Esophagus muscularis mucosa (tissue), 4 donors: ENCODE results near the gene ME3. TPM values are rescaled to one million over a fixed set of nuclear protein-coding genes. Genes with fewer than 3 reads are reported as not detected.

Source experiments
- DNase-seq: peaks from one replicate; pipeline ENCODE4 v3.0.0-alpha.2; 2017; ENCODE audit errors: extremely low spot score
- H3K27ac ChIP-seq, 4 donors: fragments of 200-600 bp; sonication (generic); replicated peaks in 1 of 4; 1 replicate in 3 of 4; 2 replicates in 1 of 4; pipeline ENCODE4 v1.5.1; 2016 to 2019; ENCODE audit warnings: mild to moderate bottlenecking in 1 of 4
- H3K27me3 ChIP-seq, 4 donors: fragments of 200-600 bp; sonication (generic); one replicate each; pipeline versions ENCODE4 v1.5.1 to v1.6.0; 2016 to 2019
- H3K36me3 ChIP-seq, 4 donors: fragments of 200-600 bp; sonication (generic); one replicate each; pipeline ENCODE4 v1.5.1; 2016 to 2019
- H3K4me1 ChIP-seq, 4 donors: fragments of 200-600 bp; sonication (generic); one replicate each; pipeline ENCODE4 v1.5.1; 2016 to 2019
- H3K4me3 ChIP-seq, 4 donors: fragments of 200-600 bp; sonication (generic); 1 replicate in 2 of 4; 2 replicates in 2 of 4; pipeline ENCODE4 v1.5.1; 2016 to 2019; ENCODE audit warnings: mild to moderate bottlenecking in 4 of 4, moderate library complexity in 1 of 4
- H3K9me3 ChIP-seq, 4 donors: fragments of 200-600 bp; sonication (generic); 1 replicate in 3 of 4; 2 replicates in 1 of 4; pipeline ENCODE4 v1.5.1; 2016 to 2019
- EP300 ChIP-seq: sonication (generic); formaldehyde crosslinking; IDR thresholded peaks from one replicate; pipeline ENCODE4 v1.6.1; 2017; ENCODE audit warnings: antibody characterized with exemption
- POLR2A ChIP-seq: fragments of 450-650 bp; IDR thresholded peaks from one replicate; pipeline ENCODE4 v1.6.1; 2017; ENCODE audit warnings: antibody characterized with exemption, moderate library complexity, mild to moderate bottlenecking, low read depth
- POLR2AphosphoS5 ChIP-seq, 2 donors: sonication (generic); formaldehyde crosslinking; IDR thresholded peaks; one replicate each; pipeline ENCODE4 v1.6.1; 2017; ENCODE audit warnings: antibody characterized with exemption in 2 of 2
- WGBS: methylation state at CpG from one replicate; pipeline ENCODE4 v1.1.5; 2018; 5-methylcytosine and 5-hydroxymethylcytosine counted together
- intact Hi-C: fragments of 100-400 bp; cut with DNase I; formaldehyde crosslinking; loops from one replicate; pipeline ENCODE4 v1.15.1; 2023
- total RNA-seq, 4 donors: library from RNA; depleted of rRNA; stranded (reverse); fragments of >200 nt; gene quantifications; one replicate each; pipeline versions ENCODE4 v1.1.0 to v1.2.1, GENCODE V29; 2016
- TF ChIP-seq, protein P1 (sequence below), 3 experiments: fragments of 200-600 bp in 2 of 3; fragments of 450-650 bp in 1 of 3; sonication (generic) in 2 of 3; IDR thresholded peaks; one replicate each; pipeline ENCODE4 v1.5.1; 2017 to 2019; ENCODE audit warnings: antibody characterized with exemption in 3 of 3, mild to moderate bottlenecking in 2 of 3, moderate library complexity in 1 of 3

Gene ME3
- total RNA-seq, 4 donors from 2014 or later: 20.4 to 50.1 (median 26.2) TPM

DNA sequence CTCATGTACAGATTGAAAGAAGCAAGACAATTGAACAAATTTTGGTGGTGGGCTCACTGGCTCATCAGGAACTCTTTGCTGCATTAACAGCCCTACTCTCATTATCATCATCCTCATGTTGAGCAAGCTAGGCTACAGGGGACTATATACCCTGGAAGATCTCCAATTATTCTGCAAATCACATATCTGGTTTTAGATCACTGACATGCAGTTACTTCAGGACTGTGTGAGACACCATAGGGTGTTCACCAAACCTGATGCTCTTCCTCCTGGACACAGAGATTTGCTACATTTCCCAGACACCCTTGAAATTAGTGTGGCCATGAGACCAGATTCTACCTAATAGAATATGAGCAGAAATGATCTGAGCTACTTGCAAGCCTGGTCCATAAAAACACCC lies 23.0 kb upstream of the ME3 start:
- Histone ChIP-seq H3K27ac (peak overlapping the region; percentile 37 to 77 (median 68)), H3K4me1 (peaks cover 15 to 53% (median 43%) of the 10 kb centered on the region in 4 donors), H3K4me3 (no peak overlapping the region), H3K27me3 (no peaks in the 10 kb centered on the region), H3K36me3 (no peaks in the 10 kb centered on the region), H3K9me3 (no peaks in the 10 kb centered on the region)
- intact Hi-C loops: loop anchor here (5.0 kb wide), 1 partner anchor 47 kb away; no protein-coding TSS in a partner anchor
- DNase-seq: no peak
- TF ChIP-seq POLR2AphosphoS5 (IDR thresholded peaks at IDR 0.05) (no peak), EP300 (no peak), POLR2A (no peak)
- TF ChIP-seq, protein P1, sequence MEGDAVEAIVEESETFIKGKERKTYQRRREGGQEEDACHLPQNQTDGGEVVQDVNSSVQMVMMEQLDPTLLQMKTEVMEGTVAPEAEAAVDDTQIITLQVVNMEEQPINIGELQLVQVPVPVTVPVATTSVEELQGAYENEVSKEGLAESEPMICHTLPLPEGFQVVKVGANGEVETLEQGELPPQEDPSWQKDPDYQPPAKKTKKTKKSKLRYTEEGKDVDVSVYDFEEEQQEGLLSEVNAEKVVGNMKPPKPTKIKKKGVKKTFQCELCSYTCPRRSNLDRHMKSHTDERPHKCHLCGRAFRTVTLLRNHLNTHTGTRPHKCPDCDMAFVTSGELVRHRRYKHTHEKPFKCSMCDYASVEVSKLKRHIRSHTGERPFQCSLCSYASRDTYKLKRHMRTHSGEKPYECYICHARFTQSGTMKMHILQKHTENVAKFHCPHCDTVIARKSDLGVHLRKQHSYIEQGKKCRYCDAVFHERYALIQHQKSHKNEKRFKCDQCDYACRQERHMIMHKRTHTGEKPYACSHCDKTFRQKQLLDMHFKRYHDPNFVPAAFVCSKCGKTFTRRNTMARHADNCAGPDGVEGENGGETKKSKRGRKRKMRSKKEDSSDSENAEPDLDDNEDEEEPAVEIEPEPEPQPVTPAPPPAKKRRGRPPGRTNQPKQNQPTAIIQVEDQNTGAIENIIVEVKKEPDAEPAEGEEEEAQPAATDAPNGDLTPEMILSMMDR (IDR thresholded peaks at IDR 0.05): no peak

GRCh38 chr11:86693518-86693917 lies 21.1 kb upstream of the ME3 start:
- intact Hi-C loops: no loop called here
- no peak for TF ChIP-seq EP300
- TF ChIP-seq, protein P1 (IDR thresholded peaks at IDR 0.05): no peak
- Histone ChIP-seq H3K4me1 (peaks cover 15 to 57% (median 44%) of the 10 kb centered on the region in 4 donors), H3K9me3 (no peaks in the 10 kb centered on the region), H3K27me3 (no peaks in the 10 kb centered on the region), H3K27ac (peak overlapping the region in 3 of 4 donors; percentile 5 to 77 (median 23)), H3K36me3 (no peaks in the 10 kb centered on the region), H3K4me3 (no peak overlapping the region)
- no peak for DNase-seq
- 56% methylated on average over 1 of the region's 1 CpG for WGBS

DNA sequence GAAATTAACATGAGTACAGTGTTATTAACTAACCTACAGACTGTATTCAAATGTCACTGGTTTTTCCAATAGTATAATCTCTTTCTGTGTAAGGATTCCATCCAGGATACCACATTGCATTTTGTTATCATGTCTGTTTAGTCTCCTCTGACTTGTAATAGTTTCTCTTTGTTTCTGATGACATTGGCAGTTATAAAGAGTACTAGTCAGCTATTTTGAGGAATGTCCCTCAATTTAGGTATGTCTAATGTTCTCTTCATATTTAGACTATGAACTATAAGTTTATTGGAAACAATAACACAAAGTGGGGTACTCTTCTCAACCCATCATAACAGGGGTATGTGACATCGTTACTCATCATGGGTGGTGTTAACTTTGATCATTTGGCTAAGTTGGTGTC lies 20.3 kb upstream of the ME3 start:
- no peaks in the 10 kb centered on the region for H3K36me3 ChIP-seq
- H3K4me3 ChIP-seq: no peak overlapping the region
- H3K27me3 ChIP-seq: no peaks in the 10 kb centered on the region
- WGBS: 94% methylated on average over 1 of the region's 1 CpG
- intact Hi-C loops: no loop called here
- H3K27ac ChIP-seq: no peak overlapping the region
- TF ChIP-seq POLR2A: no peak
- no peak for TF ChIP-seq POLR2AphosphoS5 (IDR thresholded peaks at IDR 0.05)
- TF ChIP-seq EP300: no peak
- no peaks in the 10 kb centered on the region for H3K9me3 ChIP-seq
- no peak for DNase-seq
- H3K4me1 ChIP-seq: peaks cover 15 to 64% (median 48%) of the 10 kb centered on the region in 4 donors

DNA sequence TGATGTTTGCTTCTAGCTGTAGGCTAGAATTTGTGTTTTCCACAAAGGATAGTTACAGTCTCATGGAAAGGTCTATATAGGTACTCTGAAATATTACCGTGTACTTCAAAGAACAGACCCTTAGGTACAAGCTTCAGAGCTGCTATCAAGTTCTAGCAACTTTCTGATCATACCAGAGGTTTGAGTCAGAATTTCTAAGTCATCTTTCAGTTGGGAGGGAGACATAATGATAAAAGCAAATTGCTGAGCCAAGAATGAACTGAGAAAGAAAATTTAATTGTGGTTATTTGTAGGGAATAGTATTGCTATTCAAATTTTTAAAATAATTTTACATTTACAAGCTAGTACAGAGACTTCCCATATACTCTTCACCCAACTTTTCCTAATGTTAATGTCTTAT lies 19.9 kb upstream of the ME3 start:
- intact Hi-C loops: no loop called here
- WGBS: 90% methylated on average over 1 of the region's 1 CpG
- Histone ChIP-seq H3K36me3 (no peaks in the 10 kb centered on the region), H3K9me3 (no peaks in the 10 kb centered on the region), H3K27me3 (no peaks in the 10 kb centered on the region), H3K4me1 (peaks cover 15 to 66% (median 50%) of the 10 kb centered on the region in 4 donors), H3K4me3 (no peak overlapping the region), H3K27ac (no peak overlapping the region)
- no peak for DNase-seq
- TF ChIP-seq POLR2AphosphoS5 (IDR thresholded peaks at IDR 0.05) (no peak), EP300 (no peak), POLR2A (no peak)
- TF ChIP-seq, protein P1 (IDR thresholded peaks at IDR 0.05): no peak

DNA sequence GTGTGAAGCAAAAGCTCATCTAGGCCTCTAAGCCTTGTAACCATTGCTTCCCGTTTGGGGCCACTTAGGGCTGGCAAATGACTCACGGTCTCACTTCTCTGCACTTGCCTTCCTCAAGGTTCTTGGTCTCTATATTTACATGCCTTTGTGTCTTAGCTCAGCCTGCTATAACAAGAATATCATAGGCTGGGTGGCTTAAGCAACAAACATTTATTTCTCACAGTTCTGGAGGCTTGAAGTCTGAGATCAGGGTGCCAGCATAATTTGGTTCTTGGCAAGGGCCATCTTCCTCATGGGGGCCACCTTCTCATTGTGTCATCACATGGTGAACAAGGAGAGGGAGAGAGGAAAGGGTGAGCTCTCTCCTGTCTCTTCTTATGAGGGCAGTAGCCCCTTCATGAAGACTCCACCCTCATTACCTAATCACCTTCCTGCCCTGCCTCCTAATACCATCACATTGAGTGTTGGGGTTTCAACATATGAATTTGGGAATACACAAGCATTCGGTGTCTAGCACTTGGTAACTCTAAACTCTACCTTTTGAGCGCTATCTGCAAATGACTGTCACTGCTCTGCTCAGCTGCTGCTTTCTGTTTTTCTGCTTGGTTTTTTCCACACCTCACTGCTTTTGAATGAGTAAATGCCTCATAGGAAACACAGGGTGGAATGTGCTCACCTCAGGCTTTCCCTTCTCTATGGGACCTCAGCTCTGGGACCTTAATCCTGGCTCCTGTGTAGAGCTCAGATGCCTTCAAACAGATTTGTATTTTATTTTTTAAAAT lies 16.2 kb upstream of the ME3 start:
- Histone ChIP-seq H3K4me1 (peaks cover 0 to 39% (median 23%) of the 10 kb centered on the region in 4 donors), H3K4me3 (no peak overlapping the region), H3K27ac (peak overlapping the region in 1 of 4 donors; percentile 24), H3K36me3 (no peaks in the 10 kb centered on the region), H3K9me3 (no peaks in the 10 kb centered on the region), H3K27me3 (no peaks in the 10 kb centered on the region)
- WGBS: 61% methylated on average over 4 of the region's 4 CpGs
- intact Hi-C loops: no loop called here
- DNase-seq: no peak
- TF ChIP-seq POLR2AphosphoS5 (IDR thresholded peaks at IDR 0.05) (no peak), EP300 (no peak), POLR2A (no peak)
- TF ChIP-seq, protein P1 (IDR thresholded peaks at IDR 0.05): no peak
